K562 (cell line): Measurements from ENCODE around the gene PRKAR2B. TPM values are rescaled to one million over a fixed set of nuclear protein-coding genes. Genes with fewer than 3 reads are reported as not detected.

Source experiments
- ATAC-seq: fragments of 200-7000 bp; cut with Tn5 transposase; 3 replicates; pipeline ENCODE4 v1.9.1; 2020; ENCODE audit warnings: moderate library complexity
- BruUV-seq: library from RNA; stranded (reverse); fragments of 400-500 nt; replicated peaks from 2 replicates; lab custom pipeline; 2021; lab: Mats Ljungman, UMichigan
- CTCF ChIA-PET: fragments of 300-600 bp; formaldehyde crosslinking; extraction: SDS; loops from one replicate; lab custom pipeline; 2021; ENCODE audit warnings: low intra/inter-chr PET ratio; lab: Yijun Ruan, JAX
- POLR2A ChIA-PET: fragments of 300-600, 350-650 bp; sonication (Branson Sonifier 250); formaldehyde crosslinking; extraction: SDS; loops from one replicate; lab custom pipeline; 2021; ENCODE audit warnings: antibody characterized with exemption, inconsistent platforms; lab: Yijun Ruan, JAX
- DNase-seq, 4 experiments: peaks; one replicate each; pipeline versions ENCODE4 v3.0.0 to v3.0.0-alpha.2; 2011 to 2018; ENCODE audit warnings: low spot score in 3 of 4, mixed read lengths in 3 of 4; ENCODE audit errors: extremely low read depth in 1 of 4
- FAIRE-seq: peaks from 2 replicates; lab custom pipeline; 2011; peaks lifted over from hg19 to GRCh38; lab: Jason Lieb, UNC
- H2AFZ ChIP-seq: 2 replicates; pipeline ENCODE4 v1.6.0; 2011; ENCODE audit warnings: low read depth, low read length, control low read depth, inconsistent platforms
- H3K27ac ChIP-seq: fragments of 200-600 bp; 3 replicates; pipeline ENCODE4 v1.8.0; 2011; ENCODE audit warnings: low read depth, mild to moderate bottlenecking, control low read depth, inconsistent platforms, low read length, moderate library complexity, mixed read lengths; ENCODE audit errors: extremely low read depth
- H3K27me3 ChIP-seq, 2 experiments: fragments of 300-600 bp in 1 of 2; 2 replicates in 1 of 2; 3 replicates in 1 of 2; pipeline versions ENCODE4 v1.6.0 to v1.8.0; 2011; ENCODE audit warnings: inconsistent platforms in 2 of 2, low read length in 2 of 2, mild to moderate bottlenecking in 1 of 2, mixed read lengths in 1 of 2, moderate library complexity in 1 of 2; ENCODE audit not compliant: control insufficient read depth in 2 of 2, insufficient read depth in 2 of 2
- H3K36me3 ChIP-seq: fragments of 300-600 bp; 3 replicates; pipeline ENCODE4 v1.8.0; 2011; ENCODE audit warnings: mild to moderate bottlenecking, low read length, inconsistent platforms; ENCODE audit not compliant: control insufficient read depth, insufficient read depth
- H3K4me1 ChIP-seq, 2 experiments: fragments of 200-600 bp in 1 of 2; replicated peaks in 1 of 2; 2 replicates in 1 of 2; 3 replicates in 1 of 2; pipeline versions ENCODE4 v1.5.1 to v1.8.0; 2011; ENCODE audit warnings: inconsistent platforms in 2 of 2, low read length in 2 of 2, mild to moderate bottlenecking in 1 of 2, mixed read lengths in 1 of 2, moderate library complexity in 1 of 2; ENCODE audit not compliant: control insufficient read depth in 2 of 2, insufficient read depth in 2 of 2
- H3K4me2 ChIP-seq: 2 replicates; pipeline ENCODE4 v1.6.1; 2011; ENCODE audit warnings: low read length, control low read depth, inconsistent platforms, mixed read lengths; ENCODE audit not compliant: insufficient read depth
- H3K4me3 ChIP-seq: fragments of 200-600 bp; sonication (generic), shearing (Covaris generic); 2 replicates; pipeline ENCODE4 v1.5.1; 2016; ENCODE audit warnings: control low read depth, inconsistent platforms
- H3K79me2 ChIP-seq: fragments of 200-600 bp; 3 replicates; pipeline ENCODE4 v1.8.0; 2011; ENCODE audit warnings: low read length, inconsistent platforms; ENCODE audit not compliant: control insufficient read depth, insufficient read depth
- H3K9ac ChIP-seq, 2 experiments: 2 replicates each; pipeline versions ENCODE4 v1.6.0 to v1.6.1; 2011; ENCODE audit warnings: low read depth in 2 of 2, low read length in 2 of 2, control low read depth in 1 of 2, inconsistent platforms in 1 of 2, mild to moderate bottlenecking in 1 of 2, mixed read lengths in 1 of 2; ENCODE audit not compliant: insufficient read depth in 1 of 2
- H3K9me1 ChIP-seq: one replicate; pipeline ENCODE4 v1.6.0; 2011; ENCODE audit warnings: inconsistent platforms, mild to moderate bottlenecking, low read length, moderate library complexity; ENCODE audit not compliant: control insufficient read depth, insufficient read depth
- H3K9me3 ChIP-seq: replicated peaks from 2 replicates; pipeline ENCODE4 v1.5.1; 2011; ENCODE audit warnings: low read depth, low read length, inconsistent platforms; ENCODE audit not compliant: control insufficient read depth, insufficient read depth
- H4K20me1 ChIP-seq: replicated peaks from 2 replicates; pipeline ENCODE4 v1.6.1; 2011; ENCODE audit warnings: low read length, inconsistent platforms, mixed read lengths; ENCODE audit not compliant: control insufficient read depth, insufficient read depth
- ARNT ChIP-seq, 2 experiments: fragments of 450-650 bp; IDR thresholded peaks; 2 replicates each; pipeline ENCODE4 v1.6.1; 2016; ENCODE audit warnings: mild to moderate bottlenecking in 1 of 2
- RREB1 ChIP-seq: fragments of 250-450 bp; sonication (Bioruptor Pico); IDR thresholded peaks from 2 replicates; pipeline ENCODE4 v1.4.0; 2020
- TAF9B ChIP-seq: fragments of 450-650 bp; IDR thresholded peaks from 2 replicates; pipeline ENCODE4 v1.6.1; 2018; ENCODE audit warnings: mild to moderate bottlenecking; ENCODE audit not compliant: partially characterized antibody
- WGBS: fragments of 100-300 bp; shearing (Covaris generic); methylation state at CpG from one replicate; pipeline ENCODE4 v1.1.6; 2016; ENCODE audit warnings: low coverage, mixed read lengths; ENCODE audit not compliant: insufficient coverage; ENCODE audit errors: missing lambda C conversion rate; 5-methylcytosine and 5-hydroxymethylcytosine counted together
- in situ Hi-C: fragments of 300-500 bp; cut with MboI; formaldehyde crosslinking; loops from 4 replicates; pipeline ENCODE4 v1.15.0; 2018; ENCODE audit warnings: inconsistent platforms, mixed read lengths
- intact Hi-C: fragments of 100-400 bp; cut with micrococcal nuclease; formaldehyde crosslinking; loops from 2 replicates; pipeline ENCODE4 v1.14.2; 2022
- polyA plus RNA-seq, 8 experiments: library from polyadenylated mRNA; depleted of rRNA in 4 of 8; stranded (reverse) in 5 of 8; unstranded in 3 of 8; fragments of >200 nt; fragmentation: Nextera tagmentation in 2 of 8; fragmentation: Illumina TruSeq in 1 of 8; extraction: Ambion mirVana in 2 of 8; extraction: Trizol in 1 of 8; gene quantifications; 2 replicates each; pipeline versions ENCODE4 v1.2.1 to v1.2.3, GENCODE V29; 2011 to 2014; ENCODE audit warnings: inconsistent platforms in 1 of 8, missing spikeins in 1 of 8
- total RNA-seq, 7 experiments: library from RNA; depleted of rRNA in 6 of 7; stranded (reverse); fragments of >200 nt in 6 of 7; fragmentation: Illumina TruSeq in 2 of 7; extraction: Trizol in 2 of 7; gene quantifications; 2 replicates each; pipeline versions ENCODE4 v1.2.1 to v1.2.3, GENCODE V29; 2011 to 2021; ENCODE audit warnings: low replicate concordance in 1 of 7
- TF ChIP-seq, protein P1 (sequence below): sonication (generic); formaldehyde crosslinking; IDR thresholded peaks from 2 replicates; pipeline ENCODE4 v1.8.0; 2023; ENCODE audit warnings: missing genetic modification reagents, mild to moderate bottlenecking, borderline replicate concordance
- TF ChIP-seq, protein P2 (sequence below): fragments of 450-650 bp; IDR thresholded peaks from 2 replicates; pipeline ENCODE4 v1.6.1; 2016; ENCODE audit warnings: mild to moderate bottlenecking

Gene PRKAR2B
- total and polyA plus RNA-seq, 9 of the 15 experiments (the other 6 are each of a cell fraction or from before 2014, with no cell fraction given) = 59.0 to 173 (median 129) TPM

DNA sequence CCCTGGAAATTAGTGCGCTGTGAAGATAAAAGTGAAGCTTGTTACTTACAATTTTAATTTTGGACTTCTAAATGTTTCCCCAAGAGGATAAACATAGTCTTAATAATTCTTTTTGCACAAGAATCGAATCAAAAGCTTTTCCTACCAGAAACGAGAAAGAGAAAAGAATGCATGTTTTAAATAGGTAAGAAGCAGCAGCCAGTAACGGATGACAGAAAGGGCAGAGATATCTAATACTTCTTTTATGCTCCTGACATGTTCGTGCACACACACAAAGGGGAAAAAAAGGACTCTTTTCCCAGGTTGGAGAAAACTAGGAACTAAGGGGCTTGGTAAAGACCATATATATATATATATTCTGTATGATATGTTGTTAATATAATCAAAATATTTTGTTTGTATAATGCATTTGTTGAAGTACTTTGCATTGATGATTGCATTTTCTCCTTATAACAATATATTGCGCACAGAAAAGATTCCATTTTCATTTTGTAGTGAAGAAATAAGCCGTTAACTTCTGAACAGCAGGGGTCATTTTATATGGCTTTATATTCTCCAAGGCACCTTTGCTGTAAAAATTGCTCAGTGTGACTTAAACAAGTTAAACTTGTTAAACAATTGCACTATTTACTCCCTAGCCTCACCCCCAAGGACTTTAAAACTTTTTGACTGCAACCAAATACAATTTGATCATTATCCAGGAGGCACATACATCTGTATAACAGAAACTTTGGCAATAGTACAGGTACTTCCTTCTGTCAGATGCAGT is 2.2 kb downstream of the PRKAR2B start:
- intact Hi-C loops = loop anchor here (2.0 to 10.0 kb wide), 7 partner anchors 32 to 254 kb away; partner anchors contain the start of genes HBP1 and PIK3CG
- H3K36me3 ChIP-seq = peaks cover 44% of the 10 kb centered on the region
- WGBS = 5% methylated on average over 7 of the region's 7 CpGs
- TF ChIP-seq ARNT (IDR thresholded peaks at IDR 0.05) (no peak), RREB1 (CRISPR knock-in tag) (no peak), TAF9B (no peak)
- TF ChIP-seq, protein P1, sequence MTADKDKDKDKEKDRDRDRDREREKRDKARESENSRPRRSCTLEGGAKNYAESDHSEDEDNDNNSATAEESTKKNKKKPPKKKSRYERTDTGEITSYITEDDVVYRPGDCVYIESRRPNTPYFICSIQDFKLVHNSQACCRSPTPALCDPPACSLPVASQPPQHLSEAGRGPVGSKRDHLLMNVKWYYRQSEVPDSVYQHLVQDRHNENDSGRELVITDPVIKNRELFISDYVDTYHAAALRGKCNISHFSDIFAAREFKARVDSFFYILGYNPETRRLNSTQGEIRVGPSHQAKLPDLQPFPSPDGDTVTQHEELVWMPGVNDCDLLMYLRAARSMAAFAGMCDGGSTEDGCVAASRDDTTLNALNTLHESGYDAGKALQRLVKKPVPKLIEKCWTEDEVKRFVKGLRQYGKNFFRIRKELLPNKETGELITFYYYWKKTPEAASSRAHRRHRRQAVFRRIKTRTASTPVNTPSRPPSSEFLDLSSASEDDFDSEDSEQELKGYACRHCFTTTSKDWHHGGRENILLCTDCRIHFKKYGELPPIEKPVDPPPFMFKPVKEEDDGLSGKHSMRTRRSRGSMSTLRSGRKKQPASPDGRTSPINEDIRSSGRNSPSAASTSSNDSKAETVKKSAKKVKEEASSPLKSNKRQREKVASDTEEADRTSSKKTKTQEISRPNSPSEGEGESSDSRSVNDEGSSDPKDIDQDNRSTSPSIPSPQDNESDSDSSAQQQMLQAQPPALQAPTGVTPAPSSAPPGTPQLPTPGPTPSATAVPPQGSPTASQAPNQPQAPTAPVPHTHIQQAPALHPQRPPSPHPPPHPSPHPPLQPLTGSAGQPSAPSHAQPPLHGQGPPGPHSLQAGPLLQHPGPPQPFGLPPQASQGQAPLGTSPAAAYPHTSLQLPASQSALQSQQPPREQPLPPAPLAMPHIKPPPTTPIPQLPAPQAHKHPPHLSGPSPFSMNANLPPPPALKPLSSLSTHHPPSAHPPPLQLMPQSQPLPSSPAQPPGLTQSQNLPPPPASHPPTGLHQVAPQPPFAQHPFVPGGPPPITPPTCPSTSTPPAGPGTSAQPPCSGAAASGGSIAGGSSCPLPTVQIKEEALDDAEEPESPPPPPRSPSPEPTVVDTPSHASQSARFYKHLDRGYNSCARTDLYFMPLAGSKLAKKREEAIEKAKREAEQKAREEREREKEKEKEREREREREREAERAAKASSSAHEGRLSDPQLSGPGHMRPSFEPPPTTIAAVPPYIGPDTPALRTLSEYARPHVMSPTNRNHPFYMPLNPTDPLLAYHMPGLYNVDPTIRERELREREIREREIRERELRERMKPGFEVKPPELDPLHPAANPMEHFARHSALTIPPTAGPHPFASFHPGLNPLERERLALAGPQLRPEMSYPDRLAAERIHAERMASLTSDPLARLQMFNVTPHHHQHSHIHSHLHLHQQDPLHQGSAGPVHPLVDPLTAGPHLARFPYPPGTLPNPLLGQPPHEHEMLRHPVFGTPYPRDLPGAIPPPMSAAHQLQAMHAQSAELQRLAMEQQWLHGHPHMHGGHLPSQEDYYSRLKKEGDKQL (CRISPR knock-in tag) = no peak
- TF ChIP-seq, protein P2, sequence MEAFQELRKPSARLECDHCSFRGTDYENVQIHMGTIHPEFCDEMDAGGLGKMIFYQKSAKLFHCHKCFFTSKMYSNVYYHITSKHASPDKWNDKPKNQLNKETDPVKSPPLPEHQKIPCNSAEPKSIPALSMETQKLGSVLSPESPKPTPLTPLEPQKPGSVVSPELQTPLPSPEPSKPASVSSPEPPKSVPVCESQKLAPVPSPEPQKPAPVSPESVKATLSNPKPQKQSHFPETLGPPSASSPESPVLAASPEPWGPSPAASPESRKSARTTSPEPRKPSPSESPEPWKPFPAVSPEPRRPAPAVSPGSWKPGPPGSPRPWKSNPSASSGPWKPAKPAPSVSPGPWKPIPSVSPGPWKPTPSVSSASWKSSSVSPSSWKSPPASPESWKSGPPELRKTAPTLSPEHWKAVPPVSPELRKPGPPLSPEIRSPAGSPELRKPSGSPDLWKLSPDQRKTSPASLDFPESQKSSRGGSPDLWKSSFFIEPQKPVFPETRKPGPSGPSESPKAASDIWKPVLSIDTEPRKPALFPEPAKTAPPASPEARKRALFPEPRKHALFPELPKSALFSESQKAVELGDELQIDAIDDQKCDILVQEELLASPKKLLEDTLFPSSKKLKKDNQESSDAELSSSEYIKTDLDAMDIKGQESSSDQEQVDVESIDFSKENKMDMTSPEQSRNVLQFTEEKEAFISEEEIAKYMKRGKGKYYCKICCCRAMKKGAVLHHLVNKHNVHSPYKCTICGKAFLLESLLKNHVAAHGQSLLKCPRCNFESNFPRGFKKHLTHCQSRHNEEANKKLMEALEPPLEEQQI = 0 out of 2 replicates have a peak, but pooled peaks have one; percentile 16

More for the DNA sequence above, 2.2 kb downstream of the PRKAR2B start:
- Histone ChIP-seq H3K4me2 (peak overlapping the region; percentile 96), H3K4me3 (peak overlapping the region; percentile 84), H3K9me3 (no peaks in the 10 kb centered on the region; the same call in 1 of the 2 replicates), H3K27ac (peak overlapping the region; percentile 73), H4K20me1 (no peaks in the 10 kb centered on the region; the same call in 1 of the 2 replicates), H3K4me1 (peaks cover 12 to 47% of the 10 kb centered on the region in 2 experiments), H3K9ac (peak overlapping the region in 1 of 2 experiments; percentile 82; a peak in 3 of 4 replicates), H2AFZ (no peak overlapping the region), H3K27me3 (no peaks in the 10 kb centered on the region), H3K79me2 (peaks cover 71% of the 10 kb centered on the region), H3K9me1 (no peaks in the 10 kb centered on the region)
- DNase-seq (no peak), ATAC-seq (0 out of 3 replicates have a peak, but pooled peaks have one; percentile 4), FAIRE-seq (no peak)
- BruUV-seq = no TSS peak
- ChIA-PET POLR2A (interaction anchor here (0.6 to 2.1 kb wide), 12 partner anchors 9 to 160 kb away, joined by 3 to 13 read pairs (median 4); no protein-coding TSS in a partner anchor), CTCF (no interaction called here)
- in situ Hi-C loops = loop anchor here (5.0 kb wide), 2 partner anchors 94 to 101 kb away; no protein-coding TSS in a partner anchor
